HFFc6 (cell line): ENCODE measurements around the gene ING1. TPM values are rescaled to one million over a fixed set of nuclear protein-coding genes. Genes with fewer than 3 reads are reported as not detected.
A peak's percentile ranks its signal among the peaks of the same experiment; 100 is the strongest.
"Not testable (repeated sequence)": the region's sequence is repeated elsewhere in the genome, so short reads cannot be mapped to it uniquely, and the experiment has no call there.

Experiments
- DNase-seq: peaks from one replicate; pipeline ENCODE4 v3.0.0-alpha.2; 2018
- H3K27ac Mint-ChIP-seq: 2 replicates; pipeline ENCODE4 v1.8.0; 2020; ENCODE audit warnings: mild to moderate bottlenecking, mixed read lengths
- H3K27me3 Mint-ChIP-seq: 2 replicates; pipeline ENCODE4 v1.8.0; 2021; ENCODE audit warnings: mild to moderate bottlenecking, moderate library complexity, mixed read lengths; ENCODE audit not compliant: insufficient read depth
- H3K36me3 Mint-ChIP-seq: 2 replicates; pipeline ENCODE4 v1.8.0; 2021; ENCODE audit warnings: low read depth, mixed read lengths
- H3K4me1 Mint-ChIP-seq: 2 replicates; pipeline ENCODE4 v1.8.0; 2020; ENCODE audit warnings: low read depth, mixed read lengths
- H3K4me3 Mint-ChIP-seq: 2 replicates; pipeline ENCODE4 v1.8.0; 2020; ENCODE audit warnings: mild to moderate bottlenecking, moderate library complexity, mixed read lengths
- H3K9me3 Mint-ChIP-seq: 2 replicates; pipeline ENCODE4 v1.8.0; 2020; ENCODE audit warnings: mild to moderate bottlenecking, mixed read lengths
- CTCF ChIP-seq: fragments of 200-600 bp; sonication (generic); IDR thresholded peaks from 2 replicates; pipeline ENCODE4 v1.5.0; 2021; ENCODE audit warnings: antibody characterized with exemption, mild to moderate bottlenecking
- total RNA-seq, 6 experiments: library from RNA; stranded (reverse); fragmentation: NEBNext Ultra II Directional; extraction: Animal tissue kit (Norgen Biotek cat#: 25700); gene quantifications; 2 replicates in 1 of 6; 3 replicates in 5 of 6; pipeline ENCODE4 v1.2.3, GENCODE V29; 2021

The ING1 gene
- total RNA-seq, 6 experiments from 2014 or later: 6.2 to 9.6 (median 8.1) TPM

- Mint-ChIP-seq H3K36me3 (peaks cover 30% of the 10 kb centered on the region), H3K27me3 (peaks cover 1% of the 10 kb centered on the region; the same call in 1 of the 2 replicates), H3K9me3 (no peaks in the 10 kb centered on the region), H3K4me1 (no peaks in the 10 kb centered on the region), H3K4me3 (no peak overlapping the region), H3K27ac (no peak overlapping the region)
- DNase-seq: no peak
- TF ChIP-seq CTCF: no peak
Observed at GRCh38 chr13:110669036-110669435, 44.5 kb upstream of the ING1 start.

DNA sequence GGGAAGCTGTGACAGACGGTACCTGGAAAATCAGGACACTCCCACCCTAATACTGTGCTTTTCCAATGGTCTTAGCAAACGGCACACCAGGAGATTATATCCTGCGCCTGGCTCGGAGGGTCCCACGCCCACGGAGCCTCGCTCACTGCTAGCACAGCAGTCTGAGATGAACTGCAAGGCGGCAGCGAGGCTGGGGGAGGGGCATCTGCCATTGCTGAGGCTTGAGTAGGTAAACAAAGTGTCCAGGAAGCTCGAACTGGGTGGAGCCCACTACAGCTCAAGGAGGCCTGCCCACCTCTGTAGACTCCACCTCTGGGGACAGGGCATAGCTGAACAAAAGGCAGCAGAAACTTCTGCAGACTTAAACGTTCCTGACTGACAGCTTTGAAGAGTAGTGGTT, 43.7 kb upstream of the ING1 start:
- H3K4me1 Mint-ChIP-seq, DNase-seq, H3K9me3 Mint-ChIP-seq, H3K4me3 Mint-ChIP-seq, H3K27ac Mint-ChIP-seq, H3K27me3 Mint-ChIP-seq: not testable (repeated sequence)
- H3K36me3 Mint-ChIP-seq: peaks cover 35% of the 10 kb centered on the region

- no peak overlapping the region for H3K4me3 Mint-ChIP-seq
Observed at GRCh38 chr13:110676595-110677587, 36.6 kb upstream of the ING1 start.

DNA sequence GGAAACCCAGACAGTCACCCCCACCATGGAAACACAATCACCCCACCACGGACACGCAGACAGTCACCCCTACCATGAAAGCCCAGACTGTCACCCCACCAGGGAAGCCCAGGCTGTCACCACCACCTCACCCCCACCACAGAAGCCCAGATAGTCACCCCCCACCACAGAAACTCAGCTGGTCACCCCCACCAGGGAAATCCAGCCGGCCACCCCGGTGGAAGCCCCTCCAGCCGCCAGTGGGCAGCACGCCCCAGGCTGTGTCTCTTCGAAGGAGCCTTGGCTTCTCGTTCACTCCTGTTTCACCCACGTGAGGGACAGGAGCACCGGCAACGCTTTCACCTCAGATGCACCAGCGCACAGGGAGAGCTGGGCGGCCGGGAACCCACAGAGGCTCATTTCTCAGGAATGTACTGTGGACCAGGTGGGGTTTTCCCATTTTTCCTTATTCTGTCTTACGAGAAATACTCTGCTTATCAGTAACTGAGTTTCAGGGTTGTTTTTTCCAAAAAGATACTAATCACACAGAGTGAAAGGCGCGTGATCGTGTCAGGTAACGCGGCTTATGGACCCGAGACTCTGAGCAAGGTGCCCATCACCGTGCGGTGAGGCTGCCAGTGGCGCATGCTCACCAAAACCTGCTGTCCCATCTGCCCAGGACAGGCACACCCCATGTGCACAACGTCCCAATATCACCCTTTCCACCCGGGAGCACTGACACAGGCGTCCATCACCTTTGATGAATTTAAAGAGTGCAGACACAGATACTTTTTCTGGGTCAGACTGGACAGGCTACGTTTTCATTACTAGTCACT, 35.6 kb upstream of the ING1 start:
- DNase-seq: no peak
- peaks cover 43% of the 10 kb centered on the region for H3K36me3 Mint-ChIP-seq
- no peak for TF ChIP-seq CTCF
- no peaks in the 10 kb centered on the region for H3K9me3 Mint-ChIP-seq
- no peaks in the 10 kb centered on the region for H3K4me1 Mint-ChIP-seq
- H3K27me3 Mint-ChIP-seq: no peaks in the 10 kb centered on the region
- H3K27ac Mint-ChIP-seq: no peak overlapping the region
- H3K4me3 Mint-ChIP-seq: no peak overlapping the region

More at GRCh38 chr13:110676595-110677587, 36.6 kb upstream of the ING1 start:
- H3K27ac Mint-ChIP-seq: no peak overlapping the region; the same call in 1 of the 2 replicates
- DNase-seq: no peak
- no peaks in the 10 kb centered on the region for H3K27me3 Mint-ChIP-seq
- H3K36me3 Mint-ChIP-seq: peaks cover 42% of the 10 kb centered on the region
- H3K4me1 Mint-ChIP-seq: no peaks in the 10 kb centered on the region
- H3K9me3 Mint-ChIP-seq: no peaks in the 10 kb centered on the region
- no peak for TF ChIP-seq CTCF

DNA sequence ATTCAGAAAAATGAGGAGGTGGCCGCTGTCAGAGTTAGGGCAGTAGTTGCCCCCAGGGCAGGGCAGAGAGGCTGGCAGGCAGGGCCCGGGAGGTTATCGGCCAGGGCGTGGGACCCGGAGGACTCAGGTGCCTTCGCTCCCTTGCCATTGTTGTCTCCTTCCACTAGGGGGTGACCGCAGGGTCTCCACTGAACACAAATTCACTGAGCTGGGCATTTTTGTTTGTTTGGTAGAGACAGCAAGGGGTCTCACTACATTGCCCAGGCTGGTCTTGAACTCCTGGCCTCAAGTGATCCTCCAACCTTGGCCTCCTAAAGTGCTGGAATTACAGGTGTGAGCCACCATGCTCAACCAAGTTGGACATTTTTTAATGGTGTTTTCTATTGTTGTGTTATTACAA, 32.6 kb upstream of the ING1 start:
- DNase-seq: peak; percentile 10
- Mint-ChIP-seq H3K4me1 (peaks cover 10% of the 10 kb centered on the region), H3K9me3 (no peaks in the 10 kb centered on the region), H3K27ac (no peak overlapping the region), H3K4me3 (no peak overlapping the region), H3K27me3 (peaks cover 5% of the 10 kb centered on the region; the same call in 1 of the 2 replicates), H3K36me3 (peaks cover 32% of the 10 kb centered on the region)
- TF ChIP-seq CTCF: peak; percentile 75
